Sigmoid colon (tissue), 7 donors: ENCODE results near the gene SLCO3A1. TPM values are rescaled to one million over a fixed set of nuclear protein-coding genes. Genes with fewer than 3 reads are reported as not detected.

Experiments used
- DNase-seq: peaks from one replicate; pipeline ENCODE4 v3.0.0-alpha.2; 2019
- H3K27ac ChIP-seq, 4 donors: fragments of 200-600 bp; sonication (generic); one replicate each; pipeline ENCODE4 v1.5.1; 2016 to 2019; ENCODE audit warnings: mild to moderate bottlenecking in 1 of 4
- H3K27me3 ChIP-seq, 3 donors: fragments of 200-600 bp; sonication (generic); one replicate each; pipeline ENCODE4 v1.5.1; 2019; ENCODE audit warnings: mild to moderate bottlenecking in 1 of 3
- H3K36me3 ChIP-seq, 4 donors: fragments of 200-600 bp; sonication (generic); one replicate each; pipeline ENCODE4 v1.5.1; 2016 to 2019
- H3K4me1 ChIP-seq, 4 donors: fragments of 200-600 bp; sonication (generic); one replicate each; pipeline ENCODE4 v1.5.1; 2017 to 2019
- H3K4me3 ChIP-seq, 4 donors: fragments of 200-600 bp; sonication (generic); one replicate each; pipeline ENCODE4 v1.5.1; 2017 to 2019; ENCODE audit warnings: mild to moderate bottlenecking in 2 of 4, moderate library complexity in 1 of 4
- H3K9me3 ChIP-seq, 4 donors: fragments of 200-600 bp in 3 of 4; sonication (generic) in 3 of 4; one replicate each; pipeline versions ENCODE4 v1.5.1 to v1.6.1; 2013 to 2019
- EP300 ChIP-seq, 4 donors: sonication (generic); formaldehyde crosslinking; IDR thresholded peaks; one replicate each; pipeline ENCODE4 v1.6.1; 2017; ENCODE audit warnings: antibody characterized with exemption in 4 of 4
- POLR2A ChIP-seq, 2 donors: fragments of 450-650 bp; IDR thresholded peaks; one replicate each; pipeline ENCODE4 v1.6.1; 2016; ENCODE audit warnings: antibody characterized with exemption in 2 of 2, mild to moderate bottlenecking in 2 of 2, moderate library complexity in 2 of 2
- POLR2AphosphoS5 ChIP-seq, 4 donors: sonication (generic); formaldehyde crosslinking; IDR thresholded peaks; one replicate each; pipeline ENCODE4 v1.6.1; 2017; ENCODE audit warnings: antibody characterized with exemption in 4 of 4
- WGBS, 2 donors: extraction: QIAGEN DNeasy Blood & Tissue Kit; methylation state at CpG; one replicate each; pipeline ENCODE4 v1.1.7; 2013; 5-methylcytosine and 5-hydroxymethylcytosine counted together
- intact Hi-C: fragments of 100-400 bp; cut with DNase I; formaldehyde crosslinking; loops from one replicate; pipeline ENCODE4 v1.15.1; 2023
- polyA plus RNA-seq, 3 donors: library from polyadenylated mRNA; stranded (reverse); fragments of 200-250 nt; gene quantifications; one replicate each; pipeline ENCODE4 v1.2.3, GENCODE V29; 2013
- total RNA-seq, 4 donors: library from RNA; depleted of rRNA; stranded (reverse); fragments of >200 nt; gene quantifications; one replicate each; pipeline ENCODE4 v1.1.0, GENCODE V29; 2016
- TF ChIP-seq, protein P1 (sequence below), 4 experiments: fragments of 450-650 bp in 3 of 4; fragments of 200-600 bp in 1 of 4; IDR thresholded peaks; one replicate each; pipeline ENCODE4 v1.5.1; 2016 to 2019; ENCODE audit warnings: antibody characterized with exemption in 4 of 4, mild to moderate bottlenecking in 3 of 4, moderate library complexity in 2 of 4
- donor health status: healthy with polysubstance abuse.
- donor health status: Bipolar disorder and iron deficiency.
- donor health status: healthy.

The SLCO3A1 gene
- total and polyA plus RNA-seq, 7 donors = 1.4 to 10.5 (median 4.6) TPM

- intact Hi-C loops = no loop called here
- H3K4me3 ChIP-seq = no peak overlapping the region
- no peaks in the 10 kb centered on the region for H3K4me1 ChIP-seq
- WGBS, 2 donors = 97% methylated on average over 16 of the region's 16 CpGs
- no peak for DNase-seq
- H3K27me3 ChIP-seq = no peaks in the 10 kb centered on the region
- H3K9me3 ChIP-seq = no peaks in the 10 kb centered on the region
- TF ChIP-seq POLR2A (IDR thresholded peaks at IDR 0.05) (no peak), POLR2AphosphoS5 (IDR thresholded peaks at IDR 0.05) (no peak), EP300 (IDR thresholded peaks at IDR 0.05) (no peak)
- no peak overlapping the region for H3K27ac ChIP-seq
- no peaks in the 10 kb centered on the region for H3K36me3 ChIP-seq
Measured at GRCh38 chr15:92104072-92104471, 250.6 kb downstream of the SLCO3A1 start.

GRCh38 chr15:92105611-92106010 is 252.1 kb downstream of the SLCO3A1 start:
- no peaks in the 10 kb centered on the region for H3K27me3 ChIP-seq
- TF ChIP-seq, protein P1, sequence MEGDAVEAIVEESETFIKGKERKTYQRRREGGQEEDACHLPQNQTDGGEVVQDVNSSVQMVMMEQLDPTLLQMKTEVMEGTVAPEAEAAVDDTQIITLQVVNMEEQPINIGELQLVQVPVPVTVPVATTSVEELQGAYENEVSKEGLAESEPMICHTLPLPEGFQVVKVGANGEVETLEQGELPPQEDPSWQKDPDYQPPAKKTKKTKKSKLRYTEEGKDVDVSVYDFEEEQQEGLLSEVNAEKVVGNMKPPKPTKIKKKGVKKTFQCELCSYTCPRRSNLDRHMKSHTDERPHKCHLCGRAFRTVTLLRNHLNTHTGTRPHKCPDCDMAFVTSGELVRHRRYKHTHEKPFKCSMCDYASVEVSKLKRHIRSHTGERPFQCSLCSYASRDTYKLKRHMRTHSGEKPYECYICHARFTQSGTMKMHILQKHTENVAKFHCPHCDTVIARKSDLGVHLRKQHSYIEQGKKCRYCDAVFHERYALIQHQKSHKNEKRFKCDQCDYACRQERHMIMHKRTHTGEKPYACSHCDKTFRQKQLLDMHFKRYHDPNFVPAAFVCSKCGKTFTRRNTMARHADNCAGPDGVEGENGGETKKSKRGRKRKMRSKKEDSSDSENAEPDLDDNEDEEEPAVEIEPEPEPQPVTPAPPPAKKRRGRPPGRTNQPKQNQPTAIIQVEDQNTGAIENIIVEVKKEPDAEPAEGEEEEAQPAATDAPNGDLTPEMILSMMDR (IDR thresholded peaks at IDR 0.05) = no peak
- no peak for TF ChIP-seq POLR2AphosphoS5 (IDR thresholded peaks at IDR 0.05)
- H3K36me3 ChIP-seq = no peaks in the 10 kb centered on the region
- H3K4me1 ChIP-seq = no peaks in the 10 kb centered on the region
- no peak for DNase-seq
- intact Hi-C loops = no loop called here
- H3K4me3 ChIP-seq = no peak overlapping the region
- no peaks in the 10 kb centered on the region for H3K9me3 ChIP-seq
- WGBS, 2 donors = 82 to 86% methylated on average over 10 of the region's 10 CpGs
- no peak overlapping the region for H3K27ac ChIP-seq

GRCh38 chr15:92107510-92107909 is 254.0 kb downstream of the SLCO3A1 start:
- TF ChIP-seq EP300 (IDR thresholded peaks at IDR 0.05) = no peak
- TF ChIP-seq, protein P1 (IDR thresholded peaks at IDR 0.05) = no peak
- TF ChIP-seq POLR2A (IDR thresholded peaks at IDR 0.05) = no peak
- TF ChIP-seq POLR2AphosphoS5 (IDR thresholded peaks at IDR 0.05) = no peak
- Histone ChIP-seq H3K36me3 (no peaks in the 10 kb centered on the region), H3K9me3 (no peaks in the 10 kb centered on the region), H3K4me1 (no peaks in the 10 kb centered on the region), H3K27ac (no peak overlapping the region), H3K4me3 (no peak overlapping the region), H3K27me3 (no peaks in the 10 kb centered on the region)
- no peak for DNase-seq
- 88 to 93% methylated on average over 4 of the region's 4 CpGs for WGBS, 2 donors
- intact Hi-C loops = no loop called here

DNA sequence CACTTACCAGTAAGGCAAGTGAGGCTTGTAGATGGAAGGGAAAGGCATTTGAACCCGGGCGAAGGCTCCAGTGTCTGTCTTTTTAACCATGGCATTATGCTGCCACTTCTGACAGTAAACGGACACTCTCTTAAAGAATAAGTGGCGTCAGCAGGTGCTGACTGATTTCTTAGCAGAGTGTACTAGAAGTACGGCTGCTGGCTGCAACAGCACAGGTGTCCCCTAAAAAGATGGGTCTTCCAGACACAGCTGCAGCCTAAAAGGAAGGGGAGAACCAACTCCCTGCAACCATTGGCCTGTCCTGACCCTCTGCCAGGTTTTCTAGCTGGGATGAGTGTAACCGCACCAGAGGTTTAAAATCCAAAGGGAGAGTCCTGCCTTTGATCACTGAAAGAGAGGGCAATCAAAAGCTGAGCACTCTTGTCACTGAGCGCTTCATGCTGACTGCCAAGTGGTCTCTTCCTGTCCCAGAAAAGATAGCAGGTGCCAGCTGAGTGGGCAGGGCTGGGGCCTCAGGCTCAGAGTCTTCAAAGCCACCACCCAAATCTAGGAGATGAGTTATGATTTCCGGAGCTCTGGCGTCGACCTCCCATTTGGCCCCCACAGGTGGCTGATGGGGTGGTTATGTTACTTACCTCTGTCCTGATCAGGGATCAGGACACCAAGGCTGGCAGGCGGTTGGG is 255.8 kb downstream of the SLCO3A1 start:
- Histone ChIP-seq H3K9me3 (no peaks in the 10 kb centered on the region), H3K4me1 (no peaks in the 10 kb centered on the region), H3K27ac (no peak overlapping the region), H3K36me3 (no peaks in the 10 kb centered on the region), H3K27me3 (no peaks in the 10 kb centered on the region), H3K4me3 (no peak overlapping the region)
- no peak for DNase-seq
- TF ChIP-seq, protein P1 (IDR thresholded peaks at IDR 0.05) = no peak
- no peak for TF ChIP-seq EP300 (IDR thresholded peaks at IDR 0.05)
- TF ChIP-seq POLR2AphosphoS5 (IDR thresholded peaks at IDR 0.05) = no peak
- TF ChIP-seq POLR2A (IDR thresholded peaks at IDR 0.05) = no peak
- WGBS, 2 donors = 85 to 93% methylated on average over 11 of the region's 11 CpGs
- intact Hi-C loops = no loop called here

- 74 to 77% methylated on average over 3 of the region's 3 CpGs for WGBS, 2 donors
- H3K27ac ChIP-seq = no peak overlapping the region
- TF ChIP-seq EP300 (IDR thresholded peaks at IDR 0.05) (no peak), POLR2A (IDR thresholded peaks at IDR 0.05) (no peak), POLR2AphosphoS5 (IDR thresholded peaks at IDR 0.05) (no peak)
- TF ChIP-seq, protein P1 (IDR thresholded peaks at IDR 0.05) = no peak
- no peaks in the 10 kb centered on the region for H3K4me1 ChIP-seq
- no peaks in the 10 kb centered on the region for H3K36me3 ChIP-seq
- intact Hi-C loops = no loop called here
- no peak for DNase-seq
- H3K27me3 ChIP-seq = no peaks in the 10 kb centered on the region
- no peak overlapping the region for H3K4me3 ChIP-seq
- no peaks in the 10 kb centered on the region for H3K9me3 ChIP-seq
Measured at GRCh38 chr15:92111291-92111690, 257.8 kb downstream of the SLCO3A1 start.
